ENCODE data around the gene DCDC2B. TPM values are rescaled to one million over a fixed set of nuclear protein-coding genes. Genes with fewer than 3 reads are reported as not detected.

The DCDC2B gene
- total and polyA plus RNA-seq, 9 of the 15 experiments (the other 6 are each of a cell fraction or from before 2014, with no cell fraction given): not detected

DNA sequence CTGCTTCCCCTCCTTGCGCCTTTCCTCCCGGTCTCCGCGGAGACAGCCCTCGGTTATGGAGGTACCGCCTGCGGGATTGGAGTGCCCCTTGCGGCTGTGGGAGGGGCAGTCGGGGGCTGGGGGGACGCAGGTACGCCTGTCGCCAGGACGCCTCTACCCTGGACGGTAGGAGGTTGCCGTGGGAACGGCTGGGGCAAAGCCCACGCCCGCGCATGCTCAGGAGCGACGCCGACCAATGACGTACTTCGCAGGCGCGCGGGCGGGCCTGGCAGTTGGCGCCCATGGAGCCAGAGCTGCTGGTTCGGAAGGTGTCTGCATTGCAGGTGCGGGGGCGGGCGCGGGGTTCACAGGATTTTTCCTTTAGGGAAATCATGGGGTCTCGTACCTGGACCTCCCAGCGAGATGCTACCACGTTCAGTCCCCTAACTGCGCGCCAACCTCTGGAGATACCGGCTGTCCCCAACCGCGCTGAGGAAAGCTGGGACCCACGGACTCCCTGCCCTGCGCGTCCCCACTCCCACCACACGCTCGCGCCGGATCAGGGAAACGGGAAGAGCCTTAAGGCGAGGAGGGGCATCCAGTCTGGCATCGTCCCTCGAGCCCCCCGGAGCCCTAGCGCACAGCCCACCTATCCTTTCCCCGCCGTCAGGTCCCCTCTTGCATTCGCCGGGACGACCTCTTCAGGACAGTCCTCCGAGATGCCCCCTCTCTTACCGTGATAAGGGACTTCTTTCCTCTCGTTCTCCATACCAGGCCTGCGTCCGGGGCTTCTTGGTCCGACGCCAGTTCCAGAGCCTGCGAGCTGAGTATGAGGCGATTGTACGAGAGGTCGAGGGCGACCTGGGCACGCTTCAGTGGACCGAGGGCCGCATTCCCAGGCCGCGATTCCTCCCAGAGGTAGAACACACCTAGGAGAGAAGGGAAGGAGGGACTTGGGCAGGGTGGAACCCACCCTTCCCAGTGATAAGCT is 3.2 kb upstream of the DCDC2B start, which contains the start of gene IQCC (continued):
- TF ChIP-seq, protein P1, sequence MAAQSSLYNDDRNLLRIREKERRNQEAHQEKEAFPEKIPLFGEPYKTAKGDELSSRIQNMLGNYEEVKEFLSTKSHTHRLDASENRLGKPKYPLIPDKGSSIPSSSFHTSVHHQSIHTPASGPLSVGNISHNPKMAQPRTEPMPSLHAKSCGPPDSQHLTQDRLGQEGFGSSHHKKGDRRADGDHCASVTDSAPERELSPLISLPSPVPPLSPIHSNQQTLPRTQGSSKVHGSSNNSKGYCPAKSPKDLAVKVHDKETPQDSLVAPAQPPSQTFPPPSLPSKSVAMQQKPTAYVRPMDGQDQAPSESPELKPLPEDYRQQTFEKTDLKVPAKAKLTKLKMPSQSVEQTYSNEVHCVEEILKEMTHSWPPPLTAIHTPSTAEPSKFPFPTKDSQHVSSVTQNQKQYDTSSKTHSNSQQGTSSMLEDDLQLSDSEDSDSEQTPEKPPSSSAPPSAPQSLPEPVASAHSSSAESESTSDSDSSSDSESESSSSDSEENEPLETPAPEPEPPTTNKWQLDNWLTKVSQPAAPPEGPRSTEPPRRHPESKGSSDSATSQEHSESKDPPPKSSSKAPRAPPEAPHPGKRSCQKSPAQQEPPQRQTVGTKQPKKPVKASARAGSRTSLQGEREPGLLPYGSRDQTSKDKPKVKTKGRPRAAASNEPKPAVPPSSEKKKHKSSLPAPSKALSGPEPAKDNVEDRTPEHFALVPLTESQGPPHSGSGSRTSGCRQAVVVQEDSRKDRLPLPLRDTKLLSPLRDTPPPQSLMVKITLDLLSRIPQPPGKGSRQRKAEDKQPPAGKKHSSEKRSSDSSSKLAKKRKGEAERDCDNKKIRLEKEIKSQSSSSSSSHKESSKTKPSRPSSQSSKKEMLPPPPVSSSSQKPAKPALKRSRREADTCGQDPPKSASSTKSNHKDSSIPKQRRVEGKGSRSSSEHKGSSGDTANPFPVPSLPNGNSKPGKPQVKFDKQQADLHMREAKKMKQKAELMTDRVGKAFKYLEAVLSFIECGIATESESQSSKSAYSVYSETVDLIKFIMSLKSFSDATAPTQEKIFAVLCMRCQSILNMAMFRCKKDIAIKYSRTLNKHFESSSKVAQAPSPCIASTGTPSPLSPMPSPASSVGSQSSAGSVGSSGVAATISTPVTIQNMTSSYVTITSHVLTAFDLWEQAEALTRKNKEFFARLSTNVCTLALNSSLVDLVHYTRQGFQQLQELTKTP (IDR thresholded peaks at IDR 0.05; ENCODE audit: low read depth in 1 of 2, partially characterized antibody in 2 of 2): no peak
- TF ChIP-seq, protein P2, sequence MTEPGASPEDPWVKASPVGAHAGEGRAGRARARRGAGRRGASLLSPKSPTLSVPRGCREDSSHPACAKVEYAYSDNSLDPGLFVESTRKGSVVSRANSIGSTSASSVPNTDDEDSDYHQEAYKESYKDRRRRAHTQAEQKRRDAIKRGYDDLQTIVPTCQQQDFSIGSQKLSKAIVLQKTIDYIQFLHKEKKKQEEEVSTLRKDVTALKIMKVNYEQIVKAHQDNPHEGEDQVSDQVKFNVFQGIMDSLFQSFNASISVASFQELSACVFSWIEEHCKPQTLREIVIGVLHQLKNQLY (CRISPR knock-in tag; conservative IDR thresholded peaks at IDR 0.05): 0 out of 4 replicates have a peak, but pooled peaks of 1 of the 2 experiments have one; percentile 5
- TF ChIP-seq ZNF212 (CRISPR knock-in tag; IDR thresholded peaks at IDR 0.05) (no peak), GTF2A2 (tag; IDR thresholded peaks at IDR 0.05) (no peak), PHTF2 (CRISPR knock-in tag; IDR thresholded peaks at IDR 0.05) (no peak), HDAC2 (IDR thresholded peaks at IDR 0.05) (0 out of 2 replicates have a peak, but pooled peaks have one; percentile 77)
- TF ChIP-seq, protein P3, sequence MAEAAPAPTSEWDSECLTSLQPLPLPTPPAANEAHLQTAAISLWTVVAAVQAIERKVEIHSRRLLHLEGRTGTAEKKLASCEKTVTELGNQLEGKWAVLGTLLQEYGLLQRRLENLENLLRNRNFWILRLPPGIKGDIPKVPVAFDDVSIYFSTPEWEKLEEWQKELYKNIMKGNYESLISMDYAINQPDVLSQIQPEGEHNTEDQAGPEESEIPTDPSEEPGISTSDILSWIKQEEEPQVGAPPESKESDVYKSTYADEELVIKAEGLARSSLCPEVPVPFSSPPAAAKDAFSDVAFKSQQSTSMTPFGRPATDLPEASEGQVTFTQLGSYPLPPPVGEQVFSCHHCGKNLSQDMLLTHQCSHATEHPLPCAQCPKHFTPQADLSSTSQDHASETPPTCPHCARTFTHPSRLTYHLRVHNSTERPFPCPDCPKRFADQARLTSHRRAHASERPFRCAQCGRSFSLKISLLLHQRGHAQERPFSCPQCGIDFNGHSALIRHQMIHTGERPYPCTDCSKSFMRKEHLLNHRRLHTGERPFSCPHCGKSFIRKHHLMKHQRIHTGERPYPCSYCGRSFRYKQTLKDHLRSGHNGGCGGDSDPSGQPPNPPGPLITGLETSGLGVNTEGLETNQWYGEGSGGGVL (CRISPR knock-in tag; IDR thresholded peaks at IDR 0.05): no peak
- TF ChIP-seq, protein P4, sequence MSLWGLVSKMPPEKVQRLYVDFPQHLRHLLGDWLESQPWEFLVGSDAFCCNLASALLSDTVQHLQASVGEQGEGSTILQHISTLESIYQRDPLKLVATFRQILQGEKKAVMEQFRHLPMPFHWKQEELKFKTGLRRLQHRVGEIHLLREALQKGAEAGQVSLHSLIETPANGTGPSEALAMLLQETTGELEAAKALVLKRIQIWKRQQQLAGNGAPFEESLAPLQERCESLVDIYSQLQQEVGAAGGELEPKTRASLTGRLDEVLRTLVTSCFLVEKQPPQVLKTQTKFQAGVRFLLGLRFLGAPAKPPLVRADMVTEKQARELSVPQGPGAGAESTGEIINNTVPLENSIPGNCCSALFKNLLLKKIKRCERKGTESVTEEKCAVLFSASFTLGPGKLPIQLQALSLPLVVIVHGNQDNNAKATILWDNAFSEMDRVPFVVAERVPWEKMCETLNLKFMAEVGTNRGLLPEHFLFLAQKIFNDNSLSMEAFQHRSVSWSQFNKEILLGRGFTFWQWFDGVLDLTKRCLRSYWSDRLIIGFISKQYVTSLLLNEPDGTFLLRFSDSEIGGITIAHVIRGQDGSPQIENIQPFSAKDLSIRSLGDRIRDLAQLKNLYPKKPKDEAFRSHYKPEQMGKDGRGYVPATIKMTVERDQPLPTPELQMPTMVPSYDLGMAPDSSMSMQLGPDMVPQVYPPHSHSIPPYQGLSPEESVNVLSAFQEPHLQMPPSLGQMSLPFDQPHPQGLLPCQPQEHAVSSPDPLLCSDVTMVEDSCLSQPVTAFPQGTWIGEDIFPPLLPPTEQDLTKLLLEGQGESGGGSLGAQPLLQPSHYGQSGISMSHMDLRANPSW (CRISPR knock-in tag; IDR thresholded peaks at IDR 0.05): peak; percentile 50; the same call in 1 of the 2 replicates

Data from K562 (cell line).